Adrenal gland (tissue), 5 donors: ENCODE results near the gene C9orf153.

ENCODE experiments used
- POLR2A ChIP-seq, 2 donors: fragments of 450-650 bp; IDR thresholded peaks; one replicate each; pipeline ENCODE4 v1.6.1; 2017; ENCODE audit warnings: antibody characterized with exemption in 2 of 2, mild to moderate bottlenecking in 2 of 2, moderate library complexity in 1 of 2
- TF ChIP-seq, protein P1 (sequence below), 6 experiments: fragments of 450-650 bp in 4 of 6; fragments of 200-600 bp in 2 of 6; sonication (generic) in 1 of 6; IDR thresholded peaks; 1 replicate in 5 of 6; 2 replicates in 1 of 6; pipeline versions ENCODE4 v1.5.1 to v1.8.0; 2016 to 2021; ENCODE audit warnings: antibody characterized with exemption in 6 of 6, mild to moderate bottlenecking in 2 of 6, moderate library complexity in 1 of 6
- donor health status: DM: no; HTN: no; CAD: no.

DNA sequence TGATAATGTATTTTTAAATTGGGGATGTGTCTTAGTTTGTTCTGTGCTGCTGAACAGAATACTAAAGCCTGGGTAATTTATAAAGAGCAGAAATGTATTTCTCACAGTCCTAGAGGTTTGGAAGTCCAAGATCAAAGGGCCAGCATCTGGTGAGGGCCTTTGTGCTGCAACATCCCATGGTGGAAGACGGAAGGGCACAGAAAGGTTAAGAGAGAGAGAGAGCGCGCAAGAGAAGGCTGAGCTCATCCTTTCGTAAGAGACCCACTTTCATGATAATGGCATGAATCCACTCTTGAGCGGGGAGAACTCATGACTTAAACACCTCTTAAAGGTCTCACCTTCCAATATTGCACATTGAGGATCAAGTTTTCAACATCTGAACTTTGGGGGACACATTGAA, 81.0 kb downstream of the C9orf153 start:
- TF ChIP-seq, protein P1, sequence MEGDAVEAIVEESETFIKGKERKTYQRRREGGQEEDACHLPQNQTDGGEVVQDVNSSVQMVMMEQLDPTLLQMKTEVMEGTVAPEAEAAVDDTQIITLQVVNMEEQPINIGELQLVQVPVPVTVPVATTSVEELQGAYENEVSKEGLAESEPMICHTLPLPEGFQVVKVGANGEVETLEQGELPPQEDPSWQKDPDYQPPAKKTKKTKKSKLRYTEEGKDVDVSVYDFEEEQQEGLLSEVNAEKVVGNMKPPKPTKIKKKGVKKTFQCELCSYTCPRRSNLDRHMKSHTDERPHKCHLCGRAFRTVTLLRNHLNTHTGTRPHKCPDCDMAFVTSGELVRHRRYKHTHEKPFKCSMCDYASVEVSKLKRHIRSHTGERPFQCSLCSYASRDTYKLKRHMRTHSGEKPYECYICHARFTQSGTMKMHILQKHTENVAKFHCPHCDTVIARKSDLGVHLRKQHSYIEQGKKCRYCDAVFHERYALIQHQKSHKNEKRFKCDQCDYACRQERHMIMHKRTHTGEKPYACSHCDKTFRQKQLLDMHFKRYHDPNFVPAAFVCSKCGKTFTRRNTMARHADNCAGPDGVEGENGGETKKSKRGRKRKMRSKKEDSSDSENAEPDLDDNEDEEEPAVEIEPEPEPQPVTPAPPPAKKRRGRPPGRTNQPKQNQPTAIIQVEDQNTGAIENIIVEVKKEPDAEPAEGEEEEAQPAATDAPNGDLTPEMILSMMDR (IDR thresholded peaks at IDR 0.05): no peak
- no peak for TF ChIP-seq POLR2A (IDR thresholded peaks at IDR 0.05)
